ENCODE data around the gene JUN.

The JUN gene

DNA sequence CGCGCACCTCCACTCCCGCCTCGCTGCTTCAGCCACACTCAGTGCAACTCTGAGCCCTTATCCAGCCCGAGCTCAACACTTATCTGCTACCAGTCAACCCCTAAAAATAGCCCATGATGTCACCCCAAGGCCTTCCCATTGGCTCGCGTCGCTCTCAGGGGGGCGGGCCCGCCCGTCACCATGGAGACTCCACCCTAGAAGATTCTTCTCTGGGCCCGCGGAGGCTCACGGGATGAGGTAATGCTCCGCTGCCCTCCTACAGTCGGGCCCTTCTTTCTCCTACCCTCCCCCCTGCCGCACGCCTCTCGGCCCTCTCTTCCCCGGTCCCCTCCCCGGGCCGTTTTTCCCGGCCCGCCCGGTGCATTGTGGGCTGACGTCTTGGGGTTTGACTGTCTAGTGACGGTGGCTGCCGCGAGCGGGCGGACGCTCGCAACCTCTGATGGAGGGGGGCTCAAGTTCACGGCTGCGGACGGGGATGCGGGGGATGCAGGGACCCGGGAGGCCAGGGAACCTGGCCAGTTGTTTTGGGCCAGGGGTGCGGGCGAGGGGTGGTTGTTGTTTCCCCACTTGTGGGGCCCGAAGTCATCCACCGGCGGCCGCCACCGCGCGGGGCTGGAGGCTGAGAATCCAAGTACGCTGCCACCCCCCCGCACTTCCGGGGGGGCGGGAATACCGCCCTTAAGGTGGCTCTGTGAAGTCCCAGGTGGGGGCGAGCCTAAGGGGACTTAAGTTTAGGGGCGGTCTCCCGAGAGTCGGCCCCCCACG, at the start of gene JUN:
Gene JUN, minus strand, starts transcription at position 55 of the 765 bp plus-strand sequence. CDS start 977 bp downstream, outside the sequence.
- DNase-seq (ENCODE audit: low spot score): peak; percentile 98

DNA sequence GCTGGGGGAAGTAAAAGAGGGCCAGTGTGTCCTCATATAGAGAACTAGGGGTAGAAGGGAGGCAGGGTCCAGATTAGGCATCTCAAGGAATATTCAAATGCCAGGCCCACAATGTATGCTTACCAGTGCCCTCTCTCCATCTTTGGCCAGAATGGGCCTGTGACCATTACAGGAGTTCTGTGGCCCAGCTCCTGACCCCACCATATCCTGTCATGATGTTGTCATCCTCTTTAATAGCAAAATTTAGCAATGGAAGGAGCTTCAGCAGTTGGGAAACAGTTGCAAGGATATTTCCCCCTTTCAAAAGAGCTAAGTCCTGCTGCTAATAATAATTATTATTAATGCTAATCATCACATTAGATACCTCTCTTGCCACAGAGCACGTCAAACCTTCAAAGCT, 49.3 kb upstream of the JUN start:
- DNase-seq (ENCODE audit: low spot score): no peak

DNA sequence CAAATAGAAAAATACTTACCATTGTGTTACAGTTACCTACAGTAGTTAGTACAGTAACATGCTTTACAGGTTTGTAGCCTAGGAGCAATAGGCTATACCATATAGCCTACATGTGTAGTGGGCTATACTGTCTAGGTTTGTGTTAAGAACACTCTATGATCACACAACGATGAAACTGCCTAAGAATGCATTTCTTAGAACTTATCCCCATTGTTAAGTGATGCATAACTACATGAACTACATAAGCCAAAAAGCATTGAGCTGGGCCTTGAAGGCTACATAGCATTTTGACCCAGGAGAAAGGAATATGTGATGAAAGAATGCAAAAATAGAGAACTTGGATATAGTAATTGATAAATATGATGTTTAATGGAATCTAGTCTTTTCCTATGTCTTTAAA, 46.4 kb upstream of the JUN start:
- DNase-seq (ENCODE audit: low spot score): no peak

DNA sequence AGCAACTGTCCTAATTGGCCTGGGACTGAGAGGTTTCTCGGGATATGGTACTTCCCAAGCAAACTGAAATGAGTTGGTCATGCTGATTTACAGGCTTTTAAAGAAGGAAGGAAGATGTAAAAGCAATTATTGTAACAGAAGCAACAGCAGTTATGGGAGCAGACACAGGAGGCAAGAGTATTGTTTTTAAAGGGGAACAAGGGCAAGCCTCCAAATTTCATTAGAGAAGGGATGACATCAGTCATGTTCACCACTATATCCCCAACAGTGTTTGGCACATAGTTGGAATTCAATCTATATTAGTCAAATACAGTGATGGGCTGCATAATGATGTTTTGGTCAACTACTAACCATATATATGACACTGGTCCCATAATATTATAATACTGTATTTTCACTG, 46.0 kb upstream of the JUN start:
- no peak for DNase-seq (ENCODE audit: low spot score)

DNA sequence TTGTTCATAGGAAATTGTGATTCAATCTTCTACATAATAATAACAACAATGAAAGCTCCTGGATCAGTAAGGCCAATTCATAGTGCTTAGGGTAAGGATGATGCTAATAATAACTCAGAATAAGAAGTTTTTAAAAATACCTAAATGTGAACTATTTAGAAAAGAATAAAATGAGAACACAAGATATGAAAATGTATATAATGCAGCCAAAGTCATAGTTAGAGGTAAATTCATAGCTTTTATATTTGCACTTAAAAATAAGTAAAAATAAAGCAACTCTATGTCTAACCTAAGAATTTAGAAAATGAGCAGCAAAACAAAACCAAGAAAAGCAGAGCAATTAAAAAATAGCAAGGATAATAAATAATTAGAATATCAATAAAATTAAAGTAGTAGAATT, 43.5 kb upstream of the JUN start:
- DNase-seq (ENCODE audit: low spot score): no peak

DNA sequence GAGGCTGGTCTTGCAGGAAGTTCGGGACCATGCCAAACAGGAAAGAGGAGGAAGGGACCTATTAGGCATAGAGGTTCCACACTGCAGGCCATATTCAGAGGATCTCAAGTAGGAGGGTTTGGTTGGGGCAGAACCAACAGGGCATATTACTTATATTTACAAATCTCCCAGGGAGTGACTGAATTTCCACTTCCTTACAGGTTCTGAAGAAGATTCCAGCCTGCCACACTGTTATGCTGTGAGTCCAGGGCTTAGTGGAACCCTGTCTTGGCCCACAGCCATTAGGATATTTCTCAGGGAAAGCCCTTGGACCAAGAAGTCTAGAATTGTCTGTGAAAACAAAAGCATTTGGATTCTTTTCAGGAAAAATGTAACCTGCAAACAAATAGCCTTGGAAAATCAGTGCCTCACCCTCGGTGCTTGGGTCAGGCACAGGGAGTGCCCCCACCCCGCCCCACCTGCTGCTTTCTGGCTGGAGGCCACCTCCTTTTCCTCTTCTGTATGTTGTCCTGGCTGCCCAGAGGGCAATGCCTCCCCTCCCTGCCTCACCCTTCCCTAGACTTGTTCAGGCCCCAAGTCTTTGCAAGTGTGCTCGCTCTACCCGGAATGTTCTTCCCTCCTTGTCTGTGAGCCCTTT, 41.0 kb upstream of the JUN start:
- no peak for DNase-seq (ENCODE audit: low spot score)

DNA sequence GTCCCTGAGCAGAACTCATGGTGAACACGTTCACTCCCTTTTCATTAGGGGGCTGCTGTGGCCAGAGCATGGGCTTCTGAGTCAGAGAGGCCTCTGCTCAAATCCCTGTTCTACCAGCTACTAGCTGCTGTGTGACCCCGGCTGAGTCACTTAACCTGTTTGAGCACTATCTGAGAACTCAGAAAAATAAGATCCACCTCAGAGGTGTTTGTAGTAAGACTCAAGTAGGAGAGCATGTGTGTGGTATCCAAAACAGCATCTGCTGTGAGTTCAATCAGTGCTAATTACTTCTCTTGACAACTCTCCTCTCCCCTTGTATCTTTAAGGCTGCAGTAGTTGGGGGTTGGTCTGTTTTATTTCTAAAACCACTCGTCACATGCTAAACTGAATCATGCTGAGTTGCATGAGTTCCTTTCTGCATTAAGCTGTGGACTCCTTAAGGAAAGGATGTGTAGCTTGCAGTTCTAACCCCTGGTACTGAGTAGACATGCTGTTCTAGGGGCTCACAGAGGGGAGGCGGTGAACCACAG, 39.7 kb upstream of the JUN start:
- DNase-seq (ENCODE audit: low spot score): no peak

DNA sequence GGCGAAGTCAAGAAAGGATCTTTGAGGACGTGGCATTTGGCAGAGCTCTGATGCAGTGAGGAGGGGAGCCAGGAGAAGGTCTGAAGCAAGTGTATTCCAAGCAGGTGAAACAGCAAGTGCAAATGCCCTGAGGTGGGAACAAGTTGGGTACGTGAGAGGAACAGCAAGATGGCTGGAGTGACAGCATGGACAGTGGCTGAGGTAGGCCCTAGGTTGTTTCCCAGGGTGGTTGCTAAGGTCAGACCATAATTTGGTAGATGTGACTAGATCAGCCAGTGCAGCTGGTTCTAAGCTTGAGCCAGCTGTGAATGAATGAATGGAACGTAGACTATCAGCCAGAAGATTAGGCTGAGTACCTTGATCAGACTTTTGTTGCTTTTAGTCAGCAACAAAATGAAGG, 37.5 kb upstream of the JUN start:
- no peak for DNase-seq (ENCODE audit: low spot score)

DNA sequence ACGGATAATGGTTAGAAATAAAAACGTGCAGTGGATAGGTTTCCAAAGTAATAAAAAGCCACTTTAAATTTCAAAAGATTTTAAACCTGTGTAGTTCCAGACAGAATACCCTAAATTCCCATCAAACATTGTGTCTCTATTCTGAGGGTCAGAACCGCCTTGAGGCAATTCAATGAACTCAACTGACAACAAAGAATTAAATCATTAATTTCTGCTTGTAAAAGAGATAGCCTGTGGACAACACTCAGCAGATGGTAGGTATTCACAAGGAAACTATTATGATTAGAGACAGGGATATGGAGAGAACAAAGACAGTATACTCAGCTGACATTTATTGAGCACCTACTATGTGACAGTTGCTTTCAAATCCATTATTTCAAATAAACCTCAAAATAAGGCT, 35.1 kb upstream of the JUN start:
- no peak for DNase-seq (ENCODE audit: low spot score)

DNA sequence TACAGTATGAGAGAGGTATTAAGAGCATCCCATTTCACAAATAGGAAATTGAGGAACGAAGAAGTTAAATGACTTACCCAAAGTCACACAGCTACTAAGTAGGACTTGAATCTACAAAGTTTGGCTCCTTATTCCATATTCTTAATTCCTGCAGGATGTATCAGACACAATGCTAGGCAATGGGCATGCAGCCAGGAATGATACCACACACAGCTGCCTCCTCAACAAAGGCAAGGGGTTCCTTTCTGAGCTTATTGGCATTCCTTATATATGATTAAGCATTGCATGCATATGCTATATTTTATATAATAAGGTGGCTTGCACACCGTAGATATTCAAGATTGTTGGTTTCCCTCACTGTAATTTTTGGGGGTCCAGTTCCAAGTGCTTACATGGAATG, 34.2 kb upstream of the JUN start:
- no peak for DNase-seq (ENCODE audit: low spot score)

DNA sequence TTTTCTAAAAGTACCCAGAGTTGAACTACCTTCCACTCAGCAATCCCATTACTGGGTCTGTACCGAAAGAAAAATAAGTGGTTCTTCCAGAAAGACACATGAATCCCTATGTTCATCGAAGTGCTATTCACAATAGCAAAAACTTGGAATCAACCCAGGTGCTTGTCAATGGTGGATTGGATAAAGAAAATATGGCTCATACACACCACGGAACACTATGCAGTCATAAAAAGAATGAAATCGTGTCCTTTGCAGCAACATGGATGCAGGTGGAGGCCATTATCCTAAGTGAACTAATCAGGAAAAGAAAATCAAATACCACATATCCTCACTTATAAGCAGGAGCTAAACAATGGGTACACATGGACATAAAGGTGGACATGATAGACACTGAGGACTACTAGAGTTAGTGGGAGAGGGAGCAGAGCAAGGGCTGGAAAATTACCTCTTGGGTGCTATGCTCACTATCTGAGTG, 32.9 kb upstream of the JUN start:
- no peak for DNase-seq (ENCODE audit: low spot score)

DNA sequence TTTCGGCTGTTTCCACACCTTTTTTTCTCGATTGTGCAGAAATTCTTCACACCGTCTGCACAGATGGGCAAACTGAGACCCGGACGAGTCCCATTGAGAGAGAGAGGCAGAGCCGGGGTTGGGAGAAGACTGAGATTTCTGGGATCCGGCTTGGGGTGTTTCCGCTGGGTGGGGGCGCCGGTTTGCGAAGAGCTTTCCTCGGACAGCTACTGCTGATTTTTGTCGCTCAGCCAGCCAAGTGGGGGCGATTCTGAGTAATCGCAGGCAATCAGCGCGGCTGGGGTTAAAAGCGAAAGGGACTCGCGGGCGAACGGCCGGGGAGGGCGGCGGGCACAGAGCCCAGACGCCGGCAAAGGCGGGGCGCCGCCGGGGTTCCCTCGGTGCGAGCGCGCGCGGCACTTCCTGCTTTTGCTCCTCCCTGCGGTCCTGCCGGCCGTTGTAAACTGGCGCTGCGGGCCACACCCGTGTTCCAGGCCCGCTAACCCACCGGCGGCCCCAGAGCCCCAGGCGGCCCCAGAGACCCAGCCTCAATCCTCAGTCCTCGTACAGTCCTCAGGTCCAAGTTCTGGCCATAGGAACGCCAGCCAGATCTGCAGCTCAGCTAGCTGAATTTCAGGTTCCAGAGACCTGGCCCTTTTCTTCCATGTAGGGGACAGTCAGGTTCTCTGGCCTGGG, 32.4 kb upstream of the JUN start:
- peak; percentile 76 for DNase-seq (ENCODE audit: low spot score)

DNA sequence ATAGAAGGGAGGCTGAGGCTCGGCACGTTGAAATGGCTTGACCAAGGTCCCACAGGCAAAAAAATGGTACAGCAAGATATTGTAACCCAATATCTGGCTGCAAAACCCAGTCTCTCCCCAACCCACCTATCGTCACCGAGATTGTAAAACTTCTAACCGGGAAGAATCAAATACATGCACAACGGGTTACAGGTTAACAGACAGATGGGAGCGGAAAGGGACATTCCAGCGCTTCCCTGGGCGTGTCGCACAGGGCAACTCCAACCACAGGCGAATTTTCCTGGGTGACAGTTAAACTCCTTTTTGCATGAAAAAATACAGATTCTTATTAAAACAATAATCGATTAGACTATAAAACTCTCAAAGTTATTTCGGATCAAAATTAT, 31.8 kb upstream of the JUN start:
- no peak for DNase-seq (ENCODE audit: low spot score)

DNA sequence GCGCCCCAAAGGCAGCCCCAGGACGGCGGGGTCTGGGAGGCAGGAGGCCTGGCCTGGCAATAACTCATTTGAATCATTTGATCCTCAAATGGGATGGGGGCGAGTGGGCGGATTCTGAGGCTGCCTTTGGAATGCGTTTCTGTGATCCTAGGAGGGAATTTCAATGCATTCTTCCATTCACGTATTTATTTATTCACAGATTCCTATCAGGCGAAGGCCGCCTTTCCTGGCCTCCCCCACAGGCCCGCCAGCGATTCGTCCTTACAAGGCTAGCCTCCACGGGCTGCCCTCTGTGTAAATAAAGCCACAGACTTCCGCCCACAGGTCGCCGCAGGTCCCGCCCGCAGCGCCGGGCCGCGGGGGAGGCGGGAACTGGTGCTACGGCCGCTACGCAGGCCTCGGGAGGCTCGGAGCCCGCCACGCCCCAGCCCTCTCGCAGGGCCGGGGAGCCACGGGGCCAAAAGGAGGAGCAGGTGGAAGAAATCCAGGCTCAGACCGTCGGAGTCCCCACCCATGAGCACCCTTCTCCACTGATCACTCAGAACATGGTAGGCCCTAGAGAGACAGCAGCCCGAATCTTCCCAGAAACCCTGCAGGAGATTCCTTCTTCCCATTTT, 31.3 kb upstream of the JUN start:
- peak; percentile 59 for DNase-seq (ENCODE audit: low spot score)

DNA sequence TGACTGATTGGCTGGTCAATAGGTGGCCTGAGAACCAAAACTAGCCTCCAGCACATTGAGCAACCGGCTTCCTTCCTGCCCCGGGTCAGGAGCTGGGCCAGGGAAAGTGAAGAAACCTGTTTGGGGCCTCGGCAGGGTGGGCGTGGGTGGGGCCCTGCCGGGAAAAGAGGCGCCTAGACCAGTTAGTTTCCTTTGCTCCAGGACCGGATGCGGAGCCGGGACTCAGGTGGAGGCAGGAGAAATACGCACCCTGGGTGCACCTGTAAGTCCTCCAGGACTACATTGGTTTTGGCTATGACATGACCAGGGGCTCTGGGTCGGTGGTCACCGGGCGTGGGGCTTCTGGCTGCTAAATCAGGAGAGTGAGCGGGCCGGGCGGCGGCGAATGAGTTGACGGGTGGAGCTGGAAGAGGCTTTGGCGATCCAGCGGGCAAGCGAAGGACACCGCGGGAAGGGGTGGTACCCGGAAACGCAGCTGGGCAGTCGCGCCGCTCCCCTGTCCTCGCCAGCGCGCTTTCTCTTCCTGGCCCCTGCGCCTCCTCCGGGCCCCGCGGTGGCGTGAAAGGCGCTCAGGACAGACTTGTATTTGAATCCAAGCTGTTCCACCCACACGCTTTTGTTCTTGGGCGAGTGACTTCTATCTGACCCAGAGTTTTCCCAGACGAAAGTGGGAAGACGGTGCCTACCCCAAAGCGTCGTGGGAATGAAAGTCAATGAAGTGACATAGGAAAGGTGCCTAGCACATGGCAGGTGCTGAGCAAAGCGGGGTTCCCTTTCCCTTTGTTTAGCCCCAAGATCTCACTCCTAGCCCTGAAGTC, 30.6 kb upstream of the JUN start:
- DNase-seq (ENCODE audit: low spot score): no peak

DNA sequence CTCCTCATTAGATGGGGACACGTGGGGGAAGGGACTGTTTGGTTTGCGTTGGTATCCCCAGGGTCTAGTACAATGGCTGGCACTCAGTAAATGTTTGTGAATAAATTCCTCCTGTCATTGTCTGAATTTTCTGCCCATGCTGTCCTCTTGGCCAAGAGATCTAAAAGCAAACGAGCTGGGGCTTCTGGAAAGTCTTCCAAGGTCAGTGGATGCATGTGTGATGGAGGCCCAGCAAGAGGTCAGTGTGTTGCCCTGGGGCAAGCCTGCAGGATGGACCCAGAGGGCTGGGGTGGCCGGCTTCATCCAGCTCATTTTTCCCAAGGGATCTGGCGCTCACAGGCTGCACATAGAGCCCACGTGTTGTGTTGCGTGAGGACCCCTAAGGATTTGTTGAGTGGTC, 30.0 kb upstream of the JUN start:
- DNase-seq (ENCODE audit: low spot score): no peak

DNA sequence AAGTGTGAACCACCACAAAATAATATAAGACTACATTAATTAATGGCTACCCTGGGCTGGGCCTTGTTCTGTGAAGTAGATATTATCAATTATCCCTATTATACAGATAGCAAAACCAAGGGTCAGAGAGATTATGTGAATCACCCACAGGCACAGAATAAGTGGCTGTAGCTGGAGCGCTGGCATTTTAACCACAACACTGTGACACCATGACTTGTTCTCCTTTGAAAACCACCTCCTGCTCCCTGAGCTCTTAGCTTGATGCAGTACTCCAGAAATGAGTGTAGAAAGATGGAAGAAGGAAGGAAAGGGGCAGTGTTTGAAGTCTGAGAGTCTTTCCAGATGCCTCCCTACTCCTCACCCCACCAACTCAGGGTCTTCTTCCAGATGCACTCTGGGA, 29.5 kb upstream of the JUN start:
- no peak for DNase-seq (ENCODE audit: low spot score)

DNA sequence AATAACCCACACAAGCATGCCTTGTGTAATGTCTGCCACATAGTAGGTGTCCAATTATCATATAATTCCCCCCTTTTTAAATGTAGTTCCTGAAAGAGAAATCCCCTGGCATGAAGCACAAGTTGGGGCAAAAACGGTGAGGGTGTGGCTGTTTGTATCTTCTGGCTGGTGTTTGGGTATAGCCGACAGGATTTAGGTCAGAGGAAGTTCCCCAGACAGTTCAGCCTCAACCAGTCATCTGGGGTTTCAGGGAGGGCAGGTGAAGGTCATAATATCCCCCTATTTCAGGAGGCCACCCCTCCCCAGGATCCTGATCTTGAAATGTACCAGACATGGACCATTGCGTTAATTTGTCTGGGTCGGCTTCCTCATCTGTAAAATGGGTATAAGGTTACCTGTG, 29.1 kb upstream of the JUN start:
- no peak for DNase-seq (ENCODE audit: low spot score)

DNA sequence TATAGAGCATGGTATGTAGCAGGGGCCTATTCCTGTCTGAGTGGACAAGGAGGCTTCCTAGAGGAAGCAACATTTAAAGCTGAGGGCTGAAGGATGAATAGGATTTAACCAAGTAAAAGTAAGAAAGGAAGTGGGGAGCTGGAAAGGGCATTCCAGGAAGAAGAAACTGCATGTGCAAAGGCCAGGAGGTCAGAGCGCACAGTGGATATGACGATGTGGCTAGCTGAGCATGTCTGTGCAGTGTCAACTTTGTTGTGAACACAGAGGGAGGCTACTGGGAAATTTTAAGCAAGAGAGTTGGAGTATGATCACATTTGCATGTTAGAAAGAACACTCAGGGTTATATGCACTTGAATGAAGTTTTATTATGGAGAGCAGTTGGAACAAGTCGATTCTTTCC, 28.6 kb upstream of the JUN start:
- DNase-seq (ENCODE audit: low spot score): no peak

DNA sequence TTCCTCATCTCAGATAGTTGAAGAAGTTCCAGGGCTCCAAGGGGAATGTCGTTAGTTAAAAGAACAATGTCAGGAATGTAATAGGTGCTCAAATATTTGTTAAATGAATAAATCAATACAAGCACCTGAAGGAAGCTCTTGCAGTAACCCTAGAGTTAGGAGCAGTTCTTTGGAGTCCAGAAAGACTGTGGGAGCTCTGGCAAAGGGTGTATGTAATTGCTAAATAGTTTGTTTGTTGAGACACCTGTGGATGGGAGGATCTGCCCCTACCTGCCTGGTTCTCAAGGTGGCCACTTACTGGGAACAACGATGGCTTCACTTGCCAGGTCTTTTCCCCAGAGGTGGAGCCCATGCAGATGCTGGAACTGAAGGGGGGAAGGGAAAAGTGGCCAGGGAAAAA, 27.5 kb upstream of the JUN start:
- no peak for DNase-seq (ENCODE audit: low spot score)

DNA sequence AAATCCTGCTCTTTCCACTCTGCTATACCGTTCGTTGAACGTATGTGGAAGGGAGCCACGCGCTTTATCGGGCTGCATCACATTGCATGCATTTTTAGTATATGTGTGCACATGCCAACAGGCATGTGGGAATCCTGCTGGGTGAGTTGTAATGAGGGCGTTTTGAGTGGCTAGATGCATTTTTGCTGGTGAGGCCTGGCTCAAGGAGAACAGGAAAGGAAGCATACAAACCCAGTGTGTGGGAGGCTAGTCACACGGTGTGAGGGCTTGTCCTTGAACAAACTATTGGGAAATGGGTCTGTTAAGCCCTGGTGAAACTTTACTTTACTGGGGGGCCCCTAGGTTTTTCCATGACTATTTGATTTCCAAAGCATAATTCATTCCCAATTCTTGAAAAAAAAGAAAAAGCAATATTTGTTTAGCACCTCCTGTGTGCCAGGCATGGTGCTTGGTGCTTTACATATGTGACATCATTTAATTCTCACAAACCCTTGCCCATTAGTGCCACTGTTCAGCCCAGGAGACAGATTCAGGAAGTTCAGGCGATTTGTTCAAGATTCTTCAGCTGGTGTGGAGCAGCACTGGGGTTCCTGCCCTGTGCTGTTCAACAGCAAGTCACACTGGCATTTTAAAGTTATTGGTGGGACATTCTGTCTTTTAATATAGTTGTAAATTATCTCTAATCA, 25.6 kb upstream of the JUN start:
- DNase-seq (ENCODE audit: low spot score): no peak
